Measurements from ENCODE around the gene MCM3AP. TPM values are rescaled to one million over a fixed set of nuclear protein-coding genes. Genes with fewer than 3 reads are reported as not detected.

The MCM3AP gene
- total RNA-seq, 1 donor from 2014 or later, result 114 TPM

DNA sequence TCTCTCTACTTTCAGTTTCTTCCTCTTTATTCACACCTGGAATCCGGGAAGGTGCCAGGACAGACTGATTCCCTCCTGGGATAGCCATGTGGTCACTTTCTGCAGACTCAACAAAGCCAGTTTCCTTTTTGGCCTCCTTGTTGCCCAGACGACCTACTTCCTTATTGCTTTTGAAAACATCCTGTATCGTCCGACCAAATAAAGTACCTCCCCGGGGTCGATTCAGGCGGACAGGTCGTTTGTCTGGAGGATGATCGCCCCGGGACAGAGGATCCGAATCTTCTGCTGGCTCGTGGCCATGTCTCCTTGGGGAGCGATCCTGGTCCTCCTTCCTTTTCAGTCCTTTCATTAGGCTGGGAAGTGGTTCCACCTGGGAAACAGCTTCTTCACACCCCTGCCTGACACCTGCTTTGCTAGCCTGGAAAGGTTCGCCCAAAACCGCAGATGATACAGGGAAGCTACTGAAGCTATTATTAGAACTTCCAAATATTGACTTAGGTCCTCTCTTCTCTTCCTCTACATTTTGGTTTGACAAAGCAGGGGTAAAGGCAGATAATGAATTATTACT, 1.2 kb downstream of the MCM3AP start:
- intact Hi-C loops (cut with micrococcal nuclease), result no loop called here

- intact Hi-C loops (cut with micrococcal nuclease), result no loop called here
Measured at GRCh38 chr21:46274797-46275390, 10.5 kb downstream of the MCM3AP start.

DNA sequence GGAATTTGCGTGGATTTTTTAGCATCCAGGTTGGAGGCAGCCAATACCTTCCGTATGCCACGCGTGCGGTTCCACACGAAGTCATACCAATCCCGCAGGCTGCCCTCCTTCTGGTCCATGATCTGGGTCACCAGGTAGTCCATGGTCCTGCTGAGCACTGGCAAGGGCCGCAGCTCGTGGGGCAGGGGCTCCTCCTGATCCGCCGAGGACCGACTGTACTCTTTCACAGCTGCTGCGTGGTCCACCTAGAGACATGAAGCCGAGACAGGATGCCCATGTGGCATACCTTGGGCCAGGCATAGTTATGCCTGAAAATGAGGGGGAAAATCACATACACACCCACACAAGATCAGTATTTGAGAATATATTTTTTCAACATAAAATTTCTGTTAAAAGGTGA, 12.1 kb downstream of the MCM3AP start:
- intact Hi-C loops (cut with micrococcal nuclease), result no loop called here

DNA sequence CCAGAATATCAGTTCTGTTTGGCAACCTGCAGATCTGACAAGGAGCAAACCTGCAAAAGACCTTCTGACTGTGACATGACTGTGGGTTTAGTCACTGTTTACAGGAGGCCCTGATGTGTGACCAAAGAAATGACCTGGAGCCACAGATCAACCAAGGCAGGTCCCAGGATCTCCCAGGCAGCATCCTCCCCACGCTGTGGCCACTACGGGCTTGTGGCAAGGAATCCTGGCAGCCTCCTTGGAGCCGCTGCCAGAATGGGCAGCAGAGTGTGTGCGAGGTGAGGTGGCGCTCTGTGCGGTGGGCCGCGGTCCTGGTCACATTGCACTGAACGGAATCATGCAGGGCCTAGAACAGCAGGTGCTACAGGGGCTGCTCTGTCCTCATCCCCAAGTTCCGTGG, 15.9 kb downstream of the MCM3AP start:
- intact Hi-C loops (cut with micrococcal nuclease), result no loop called here

- intact Hi-C loops (cut with micrococcal nuclease), result no loop called here
Measured at GRCh38 chr21:46268371-46268770, 17.0 kb downstream of the MCM3AP start.

- intact Hi-C loops (cut with micrococcal nuclease), result no loop called here
Measured at GRCh38 chr21:46266946-46267345, 18.5 kb downstream of the MCM3AP start.

DNA sequence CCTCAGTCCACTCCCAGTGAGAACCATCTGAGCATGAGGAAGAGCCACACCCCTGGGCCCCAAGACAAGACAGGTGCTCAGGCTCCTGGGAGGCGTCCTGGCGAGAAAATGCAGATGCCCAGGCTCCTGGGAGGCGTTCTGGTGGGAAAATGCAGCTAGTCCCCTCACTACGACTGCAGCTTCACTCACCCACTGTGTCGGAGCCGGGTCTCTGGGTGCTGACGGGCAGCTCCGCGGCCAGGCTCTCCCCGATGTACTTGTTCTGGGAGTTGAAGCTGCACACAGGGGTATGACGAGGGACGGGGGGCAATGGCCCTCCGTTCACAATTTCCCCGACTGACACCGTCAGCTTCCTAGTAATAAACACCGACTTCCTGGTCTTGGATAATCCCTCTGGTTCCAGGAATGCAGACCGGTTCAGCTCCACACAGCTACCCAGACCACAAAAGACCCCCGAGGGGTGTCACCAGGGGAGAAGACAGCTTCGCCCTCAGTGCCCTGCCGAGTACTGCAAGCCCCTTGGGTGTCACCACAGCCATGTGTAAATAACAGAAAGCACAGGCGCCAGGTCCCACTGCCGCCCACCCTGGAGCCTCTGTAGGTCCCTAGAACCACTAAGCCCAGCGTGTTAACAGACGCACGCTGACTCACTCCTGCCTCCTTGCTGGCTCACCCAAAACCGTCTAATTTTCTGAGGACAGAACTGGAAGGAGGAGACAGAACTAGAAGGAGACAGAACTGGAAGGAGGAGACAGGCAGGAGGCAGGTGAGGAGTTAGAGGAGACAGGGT, 19.5 kb downstream of the MCM3AP start:
- intact Hi-C loops (cut with micrococcal nuclease), result no loop called here

- intact Hi-C loops (cut with micrococcal nuclease), result no loop called here
Measured at GRCh38 chr21:46264690-46265144, 20.7 kb downstream of the MCM3AP start.

GRCh38 chr21:46264046-46264689, 21.2 kb downstream of the MCM3AP start:
- intact Hi-C loops (cut with micrococcal nuclease), result no loop called here

DNA sequence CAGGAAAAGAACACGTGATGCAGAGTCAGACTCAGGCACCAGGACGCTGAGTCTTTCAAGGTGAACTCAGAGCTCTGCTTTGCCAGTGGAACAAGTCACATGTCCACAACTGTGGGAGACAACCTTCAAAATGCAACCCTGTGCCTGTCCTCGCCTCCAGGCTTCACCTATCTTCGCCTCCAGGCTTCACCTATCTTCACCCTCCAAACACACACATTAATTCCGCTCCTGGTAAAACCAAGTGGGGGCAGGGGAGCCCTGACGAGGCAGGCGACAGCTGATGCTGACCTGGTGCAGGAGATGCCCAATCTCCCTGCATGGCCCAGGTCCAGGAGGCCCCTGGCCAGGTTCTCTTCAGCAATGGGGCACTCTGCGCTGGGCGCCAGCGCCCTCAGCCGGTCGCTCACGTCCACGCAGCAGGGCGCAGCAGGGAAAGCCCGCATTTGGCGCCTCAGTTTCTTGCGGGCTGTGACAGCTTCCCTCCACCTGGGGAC, 28.9 kb downstream of the MCM3AP start:
- intact Hi-C loops (cut with micrococcal nuclease), result no loop called here

GRCh38 chr21:46255758-46256337, 29.6 kb downstream of the MCM3AP start:
- intact Hi-C loops (cut with micrococcal nuclease), result no loop called here

GRCh38 chr21:46255166-46255565, 30.2 kb downstream of the MCM3AP start:
- intact Hi-C loops (cut with micrococcal nuclease), result no loop called here

DNA sequence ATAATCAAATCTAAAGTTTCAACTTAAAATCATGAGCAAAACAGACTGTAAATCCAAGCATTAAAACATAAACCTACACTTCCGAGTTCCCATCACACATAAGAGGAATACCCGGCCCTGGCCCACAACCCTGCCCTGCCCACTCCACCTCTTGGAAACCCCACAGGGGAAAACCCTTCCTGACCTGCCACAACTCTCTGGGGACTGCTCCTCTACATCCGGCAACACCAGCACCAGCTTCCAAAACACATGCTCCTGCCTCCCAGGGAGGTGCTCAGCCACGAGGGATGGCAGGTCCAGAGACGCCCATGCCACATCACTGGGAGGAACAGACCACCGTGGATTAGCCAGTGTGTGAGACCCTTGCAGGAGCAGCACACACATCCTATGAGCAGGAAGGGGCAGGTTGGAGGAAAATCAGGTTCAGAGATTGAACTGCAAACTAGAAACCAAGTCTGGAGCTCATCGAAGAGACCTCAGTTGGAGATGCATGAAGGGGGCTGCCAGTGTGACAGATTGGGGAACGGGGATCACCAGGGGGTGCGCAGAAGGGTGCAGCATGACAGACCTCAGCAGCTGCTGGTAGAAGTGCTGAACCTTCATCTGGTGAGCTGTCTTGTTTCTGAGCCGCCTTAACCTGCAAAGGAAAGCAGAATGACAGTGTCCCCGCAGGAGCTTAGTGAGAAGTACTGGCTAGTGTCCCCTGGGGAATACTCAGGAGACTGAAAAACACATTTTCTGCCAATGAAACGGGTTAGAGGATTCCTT, 31.0 kb downstream of the MCM3AP start:
- intact Hi-C loops (cut with micrococcal nuclease), result no loop called here

DNA sequence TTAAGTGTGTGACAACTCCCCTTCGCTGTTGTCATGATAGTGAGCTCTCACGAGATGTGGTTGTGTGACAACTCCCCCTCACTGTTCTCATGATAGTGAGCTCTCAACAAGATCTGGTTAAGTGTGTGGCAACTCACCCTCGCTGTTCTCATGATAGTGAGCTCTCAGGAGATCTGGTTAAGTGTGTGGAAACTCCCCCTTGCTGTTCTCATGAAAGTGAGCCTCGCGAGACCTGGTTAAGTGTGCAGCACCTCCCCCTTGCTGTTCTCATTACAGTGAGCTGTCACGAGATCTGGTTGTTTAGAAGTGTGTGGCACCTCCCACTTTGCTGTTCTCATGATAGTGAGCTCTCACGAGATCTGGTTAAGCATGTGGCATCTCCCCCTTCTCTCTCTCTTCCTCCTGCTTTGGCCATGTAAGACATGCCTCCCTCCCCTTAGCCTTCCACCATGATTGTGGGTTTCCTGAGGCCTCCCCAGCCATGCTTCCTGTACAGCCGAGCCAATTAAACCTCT, 31.7 kb downstream of the MCM3AP start:
- intact Hi-C loops (cut with micrococcal nuclease), result loop anchor here (1.0 to 2.0 kb wide), 4 partner anchors 24 to 111 kb away; partner anchors contain the start of genes MCM3AP and PCNT

DNA sequence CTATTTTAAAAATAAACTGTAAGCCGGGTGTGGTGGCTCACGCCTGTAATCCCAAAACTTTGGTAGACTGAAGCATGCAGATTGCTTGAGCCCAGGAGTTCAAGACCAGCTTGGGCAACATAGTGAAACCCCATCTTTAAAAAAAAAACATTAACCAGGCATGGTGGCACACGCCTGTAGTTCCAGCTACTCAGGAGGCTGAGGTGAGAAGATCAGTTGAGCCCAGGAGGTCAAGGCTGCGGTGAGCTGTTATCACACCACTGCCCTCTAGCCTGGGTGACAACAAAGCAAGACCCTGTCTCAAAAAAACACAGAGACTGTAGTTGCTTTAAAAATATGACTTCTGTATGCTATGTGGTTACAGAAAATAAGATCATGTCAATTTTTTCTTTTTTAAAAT, 32.6 kb downstream of the MCM3AP start:
- intact Hi-C loops (cut with micrococcal nuclease), result loop anchor here (1.0 to 2.0 kb wide), 4 partner anchors 24 to 110 kb away; partner anchors contain the start of genes MCM3AP and PCNT

GRCh38 chr21:46250146-46250725, 35.2 kb downstream of the MCM3AP start:
- intact Hi-C loops (cut with micrococcal nuclease), result no loop called here

- intact Hi-C loops (cut with micrococcal nuclease), result no loop called here
Measured at GRCh38 chr21:46248827-46249226, 36.6 kb downstream of the MCM3AP start.

DNA sequence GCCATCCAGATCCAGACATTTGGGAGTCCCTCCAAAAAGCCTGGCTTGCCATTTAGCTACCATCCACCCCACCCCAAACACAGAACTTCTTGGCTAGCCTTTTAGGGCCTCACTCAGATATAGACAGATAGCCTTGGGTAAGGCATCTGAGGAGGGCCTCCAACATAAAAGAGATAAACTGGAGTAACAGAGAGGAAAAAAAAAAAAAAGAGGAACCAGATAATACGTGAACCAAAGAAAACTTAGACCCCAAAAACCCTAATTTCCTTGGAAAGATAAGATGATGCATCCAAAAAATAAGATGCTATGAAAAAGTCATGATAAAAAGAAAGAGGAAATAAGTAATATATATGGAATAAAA, 37.0 kb downstream of the MCM3AP start:
- intact Hi-C loops (cut with micrococcal nuclease), result no loop called here

- intact Hi-C loops (cut with micrococcal nuclease), result no loop called here
Measured at GRCh38 chr21:46247699-46248421, 37.6 kb downstream of the MCM3AP start.

Measured in T-helper 1 cell treated with Interleukin-12 subunit alpha and Interleukin-12 subunit beta and Interleukin-4 antibody, amounts not matched to agents 30 ng/mL and 1 ng/mL, for 36 hours (primary cell).